Liver (tissue), 9 donors: ENCODE data around the gene MRPL51. TPM values are rescaled to one million over a fixed set of nuclear protein-coding genes. Genes with fewer than 3 reads are reported as not detected.

Experiments
- DNase-seq: peaks from one replicate; pipeline ENCODE4 v3.0.0-alpha.2; 2017; ENCODE audit warnings: low spot score
- H3K27ac ChIP-seq, 2 donors: one replicate each; pipeline ENCODE4 v1.7.0; 2013; ENCODE audit warnings: inconsistent platforms in 2 of 2, low read length in 2 of 2, control low read depth in 1 of 2, low read depth in 1 of 2, mild to moderate bottlenecking in 1 of 2
- H3K27me3 ChIP-seq, 4 donors: one replicate each; pipeline versions ENCODE4 v1.6.1 to v1.7.0; 2013; ENCODE audit warnings: low read length in 3 of 4, inconsistent platforms in 1 of 4, mild to moderate bottlenecking in 1 of 4, moderate library complexity in 1 of 4; ENCODE audit not compliant: control insufficient read depth in 4 of 4, insufficient read depth in 4 of 4
- H3K36me3 ChIP-seq, 4 donors: one replicate each; pipeline versions ENCODE4 v1.6.1 to v1.7.0; 2013; ENCODE audit warnings: low read length in 3 of 4, mild to moderate bottlenecking in 3 of 4, low read depth in 1 of 4, moderate library complexity in 1 of 4; ENCODE audit not compliant: control insufficient read depth in 4 of 4, insufficient read depth in 3 of 4
- H3K4me1 ChIP-seq, 4 donors: one replicate each; pipeline versions ENCODE4 v1.6.1 to v1.7.0; 2013; ENCODE audit warnings: low read length in 3 of 4, mild to moderate bottlenecking in 3 of 4, moderate library complexity in 1 of 4; ENCODE audit not compliant: control insufficient read depth in 4 of 4, insufficient read depth in 4 of 4
- H3K4me3 ChIP-seq, 3 donors: one replicate each; pipeline versions ENCODE4 v1.6.1 to v1.7.0; 2013; ENCODE audit warnings: low read length in 3 of 3, control low read depth in 1 of 3, low read depth in 1 of 3, mild to moderate bottlenecking in 1 of 3
- H3K9ac ChIP-seq, 2 donors: one replicate each; pipeline ENCODE4 v1.7.0; 2013; ENCODE audit warnings: low read length in 2 of 2, mild to moderate bottlenecking in 2 of 2, moderate library complexity in 2 of 2, control low read depth in 1 of 2, low read depth in 1 of 2
- H3K9me3 ChIP-seq, 4 donors: one replicate each; pipeline versions ENCODE4 v1.6.1 to v1.7.0; 2013; ENCODE audit warnings: low read length in 3 of 4; ENCODE audit not compliant: control insufficient read depth in 4 of 4
- ATF3 ChIP-seq: IDR thresholded peaks from 2 replicates; pipeline ENCODE4 v1.6.1; 2016; ENCODE audit warnings: antibody characterized with exemption
- CTCF ChIP-seq: fragments of 150-350 bp; IDR thresholded peaks from 2 replicates; pipeline ENCODE4 v1.5.1; 2017; ENCODE audit warnings: improper control_type of control experiment, low read depth, low read length; ENCODE audit not compliant: missing input control
- EGR1 ChIP-seq, 2 donors: IDR thresholded peaks; 2 replicates each; pipeline ENCODE4 v1.6.1; 2016 to 2018; ENCODE audit warnings: antibody characterized with exemption in 2 of 2, low read depth in 2 of 2
- FOXA1 ChIP-seq: IDR thresholded peaks from 2 replicates; pipeline ENCODE4 v1.6.1; 2016; ENCODE audit warnings: antibody characterized with exemption
- FOXA2 ChIP-seq: IDR thresholded peaks from 2 replicates; pipeline ENCODE4 v1.6.1; 2016; ENCODE audit warnings: antibody characterized with exemption
- GABPA ChIP-seq, 2 donors: IDR thresholded peaks in 1 of 2; conservative IDR thresholded peaks in 1 of 2; 2 replicates each; pipeline ENCODE4 v1.6.1; 2016; ENCODE audit warnings: antibody characterized with exemption in 2 of 2, mild to moderate bottlenecking in 1 of 2, moderate library complexity in 1 of 2
- HNF4A ChIP-seq, 2 donors: conservative IDR thresholded peaks; 2 replicates each; pipeline ENCODE4 v1.6.1; 2016; ENCODE audit warnings: antibody characterized with exemption in 2 of 2, mild to moderate bottlenecking in 2 of 2
- HNF4G ChIP-seq: IDR thresholded peaks from 2 replicates; pipeline ENCODE4 v1.6.1; 2016; ENCODE audit warnings: antibody characterized with exemption
- JUND ChIP-seq, 2 donors: IDR thresholded peaks; 2 replicates each; pipeline ENCODE4 v1.6.1; 2016; ENCODE audit warnings: antibody characterized with exemption in 2 of 2
- MAX ChIP-seq: IDR thresholded peaks from 2 replicates; pipeline ENCODE4 v1.6.1; 2016; ENCODE audit warnings: antibody characterized with exemption
- NR2F2 ChIP-seq: IDR thresholded peaks from 2 replicates; pipeline ENCODE4 v1.6.1; 2016; ENCODE audit warnings: antibody characterized with exemption
- RAD21 ChIP-seq, 2 donors: IDR thresholded peaks; 2 replicates each; pipeline ENCODE4 v1.6.1; 2016; ENCODE audit warnings: antibody characterized with exemption in 2 of 2, mild to moderate bottlenecking in 2 of 2
- REST ChIP-seq: IDR thresholded peaks from 2 replicates; pipeline ENCODE4 v1.6.1; 2016; ENCODE audit warnings: antibody characterized with exemption, mild to moderate bottlenecking
- RXRA ChIP-seq, 2 donors: IDR thresholded peaks; 2 replicates each; pipeline ENCODE4 v1.6.1; 2017 to 2018; ENCODE audit warnings: antibody characterized with exemption in 2 of 2, mild to moderate bottlenecking in 1 of 2
- SP1 ChIP-seq: IDR thresholded peaks from 2 replicates; pipeline ENCODE4 v1.6.1; 2018; ENCODE audit warnings: antibody characterized with exemption, mild to moderate bottlenecking
- TAF1 ChIP-seq: conservative IDR thresholded peaks from 2 replicates; pipeline ENCODE4 v1.6.1; 2016; ENCODE audit warnings: antibody characterized with exemption, mild to moderate bottlenecking
- YY1 ChIP-seq: IDR thresholded peaks from 2 replicates; pipeline ENCODE4 v1.6.1; 2016; ENCODE audit warnings: antibody characterized with exemption, mild to moderate bottlenecking
- ZBTB33 ChIP-seq: IDR thresholded peaks from 2 replicates; pipeline ENCODE4 v1.6.1; 2016; ENCODE audit warnings: antibody characterized with exemption
- WGBS: extraction: QIAGEN DNeasy Blood & Tissue Kit; methylation state at CpG from one replicate; pipeline ENCODE4 v1.1.7; 2013; 5-methylcytosine and 5-hydroxymethylcytosine counted together
- polyA plus RNA-seq, 2 donors: library from polyadenylated mRNA; stranded (reverse) in 1 of 2; unstranded in 1 of 2; fragments of 200-250 nt in 1 of 2; fragments of >200 nt in 1 of 2; fragmentation: Nextera tagmentation in 1 of 2; extraction: Ambion mirVana in 1 of 2; gene quantifications; one replicate each; pipeline versions ENCODE4 v1.2.1 to v1.2.3, GENCODE V29; 2013 to 2015
- total RNA-seq, 2 donors: library from RNA; depleted of rRNA; stranded (reverse); fragments of >200 nt; gene quantifications; one replicate each; pipeline ENCODE4 v1.2.3, GENCODE V29; 2014
- donor health status: healthy.
- donor health status: healthy.
- donor health status: healthy.
- donor health status: healthy.
- donor health status: healthy.

Gene MRPL51
- total and polyA plus RNA-seq, 4 donors = 37.6 to 163 (median 48.0) TPM

GRCh38 chr12:6443361-6443983 lies 49.6 kb downstream of the MRPL51 start:
- Histone ChIP-seq H3K9ac (no peak overlapping the region), H3K4me3 (no peak overlapping the region), H3K9me3 (no peaks in the 10 kb centered on the region), H3K36me3 (peaks cover 3 to 11% (median 4%) of the 10 kb centered on the region in 4 donors), H3K27me3 (no peaks in the 10 kb centered on the region), H3K27ac (no peak overlapping the region), H3K4me1 (no peaks in the 10 kb centered on the region)
- TF ChIP-seq ZBTB33 (no peak), YY1 (no peak)
- DNase-seq = no peak
- 73% methylated on average over 9 of the region's 9 CpGs for WGBS

- WGBS = 87% methylated on average over 9 of the region's 9 CpGs
- Histone ChIP-seq H3K27ac (no peak overlapping the region), H3K36me3 (peaks cover 2 to 11% (median 3%) of the 10 kb centered on the region in 4 donors), H3K9me3 (no peaks in the 10 kb centered on the region), H3K4me1 (no peaks in the 10 kb centered on the region), H3K27me3 (no peaks in the 10 kb centered on the region), H3K9ac (no peak overlapping the region), H3K4me3 (no peak overlapping the region)
- TF ChIP-seq CTCF (no peak), ZBTB33 (no peak), HNF4A (conservative IDR thresholded peaks at IDR 0.05) (no peak), EGR1 (IDR thresholded peaks at IDR 0.05; ENCODE audit: low read depth in 2 of 2) (no peak), FOXA1 (no peak), RAD21 (IDR thresholded peaks at IDR 0.05) (no peak), RXRA (IDR thresholded peaks at IDR 0.05) (no peak), JUND (IDR thresholded peaks at IDR 0.05) (no peak), NR2F2 (no peak), REST (no peak), FOXA2 (no peak), TAF1 (no peak), ATF3 (no peak), HNF4G (no peak), GABPA (IDR thresholded peaks at IDR 0.05 in 1 of 2, conservative IDR thresholded peaks at IDR 0.05 in 1 of 2) (no peak), SP1 (no peak), YY1 (no peak), MAX (no peak)
- DNase-seq = no peak
Measured at GRCh38 chr12:6442836-6443235, 50.2 kb downstream of the MRPL51 start.
